Measurements from ENCODE around the gene TRPM3. TPM values are rescaled to one million over a fixed set of nuclear protein-coding genes. Genes with fewer than 3 reads are reported as not detected.

Gene TRPM3
- total RNA-seq, 1 donor from 2014 or later = 0.25 TPM

DNA sequence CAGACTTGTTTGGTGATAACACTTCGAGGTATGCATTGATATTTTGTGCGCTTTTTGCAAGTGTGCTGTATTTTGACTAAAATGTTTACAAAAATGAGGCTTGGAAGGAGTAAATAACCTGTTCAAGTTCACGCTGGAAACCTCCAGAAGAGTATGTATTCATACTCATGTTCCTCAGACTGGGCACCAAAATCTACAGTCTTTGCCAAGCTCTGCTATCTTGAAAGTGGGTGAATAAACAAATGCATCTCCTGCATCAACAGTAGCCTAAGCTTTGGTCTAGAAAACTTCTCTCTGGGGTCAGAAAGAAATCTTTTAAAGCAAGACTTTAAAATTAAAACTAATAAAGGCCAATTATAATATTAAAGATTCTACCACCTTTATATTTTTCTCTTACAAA lies 157.9 kb downstream of the TRPM3 start:
- Histone ChIP-seq H3K27ac (no peak overlapping the region), H3K36me3 (no peaks in the 10 kb centered on the region), H3K27me3 (no peaks in the 10 kb centered on the region), H3K4me3 (no peak overlapping the region), H3K9me3 (no peaks in the 10 kb centered on the region), H3K4me1 (no peaks in the 10 kb centered on the region)
- intact Hi-C loops (cut with DNase I) = no loop called here
- DNase-seq (ENCODE audit: extremely low spot score in 2 of 2) = no peak
- TF ChIP-seq, protein P1, sequence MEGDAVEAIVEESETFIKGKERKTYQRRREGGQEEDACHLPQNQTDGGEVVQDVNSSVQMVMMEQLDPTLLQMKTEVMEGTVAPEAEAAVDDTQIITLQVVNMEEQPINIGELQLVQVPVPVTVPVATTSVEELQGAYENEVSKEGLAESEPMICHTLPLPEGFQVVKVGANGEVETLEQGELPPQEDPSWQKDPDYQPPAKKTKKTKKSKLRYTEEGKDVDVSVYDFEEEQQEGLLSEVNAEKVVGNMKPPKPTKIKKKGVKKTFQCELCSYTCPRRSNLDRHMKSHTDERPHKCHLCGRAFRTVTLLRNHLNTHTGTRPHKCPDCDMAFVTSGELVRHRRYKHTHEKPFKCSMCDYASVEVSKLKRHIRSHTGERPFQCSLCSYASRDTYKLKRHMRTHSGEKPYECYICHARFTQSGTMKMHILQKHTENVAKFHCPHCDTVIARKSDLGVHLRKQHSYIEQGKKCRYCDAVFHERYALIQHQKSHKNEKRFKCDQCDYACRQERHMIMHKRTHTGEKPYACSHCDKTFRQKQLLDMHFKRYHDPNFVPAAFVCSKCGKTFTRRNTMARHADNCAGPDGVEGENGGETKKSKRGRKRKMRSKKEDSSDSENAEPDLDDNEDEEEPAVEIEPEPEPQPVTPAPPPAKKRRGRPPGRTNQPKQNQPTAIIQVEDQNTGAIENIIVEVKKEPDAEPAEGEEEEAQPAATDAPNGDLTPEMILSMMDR (IDR thresholded peaks at IDR 0.05) = no peak
- TF ChIP-seq POLR2A (IDR thresholded peaks at IDR 0.05) (no peak), POLR2AphosphoS5 (IDR thresholded peaks at IDR 0.05; ENCODE audit: insufficient read depth in 1 of 2, low read depth in 1 of 2) (no peak)

DNA sequence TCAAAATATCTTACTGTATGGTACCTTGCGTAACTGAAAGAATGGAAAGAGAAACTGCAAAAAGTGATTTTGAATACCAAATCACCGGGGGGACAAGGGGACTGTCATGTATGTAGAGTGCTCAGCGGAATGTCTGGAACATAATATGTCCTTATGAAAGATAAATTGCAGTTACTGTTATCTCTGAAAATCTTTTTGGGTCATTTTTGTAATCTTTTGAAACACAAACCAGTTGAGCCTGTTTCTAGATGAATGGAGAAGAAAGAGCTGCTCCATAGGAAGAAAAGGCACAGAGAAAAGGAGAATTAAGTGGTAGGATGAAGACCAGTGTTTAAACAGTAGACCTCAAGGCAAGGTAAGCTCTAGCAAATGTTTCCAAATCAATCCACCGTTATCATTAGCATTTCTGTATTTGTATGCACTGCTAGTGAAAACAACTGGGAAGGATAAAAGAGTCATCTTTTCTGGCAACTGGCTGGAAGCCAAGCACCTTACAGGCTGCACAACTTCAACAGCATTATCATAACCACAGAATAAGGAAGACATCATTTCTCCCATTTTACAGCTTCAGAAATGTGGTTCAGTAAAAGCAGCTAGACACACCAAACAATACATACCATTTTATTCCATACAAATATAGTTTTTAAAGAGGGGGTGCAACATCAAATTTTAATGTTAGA lies 158.5 kb downstream of the TRPM3 start:
- H3K36me3 ChIP-seq = no peaks in the 10 kb centered on the region
- TF ChIP-seq, protein P1 (IDR thresholded peaks at IDR 0.05) = no peak
- TF ChIP-seq POLR2AphosphoS5 (IDR thresholded peaks at IDR 0.05; ENCODE audit: insufficient read depth in 1 of 2, low read depth in 1 of 2) (no peak), POLR2A (IDR thresholded peaks at IDR 0.05) (no peak)

DNA sequence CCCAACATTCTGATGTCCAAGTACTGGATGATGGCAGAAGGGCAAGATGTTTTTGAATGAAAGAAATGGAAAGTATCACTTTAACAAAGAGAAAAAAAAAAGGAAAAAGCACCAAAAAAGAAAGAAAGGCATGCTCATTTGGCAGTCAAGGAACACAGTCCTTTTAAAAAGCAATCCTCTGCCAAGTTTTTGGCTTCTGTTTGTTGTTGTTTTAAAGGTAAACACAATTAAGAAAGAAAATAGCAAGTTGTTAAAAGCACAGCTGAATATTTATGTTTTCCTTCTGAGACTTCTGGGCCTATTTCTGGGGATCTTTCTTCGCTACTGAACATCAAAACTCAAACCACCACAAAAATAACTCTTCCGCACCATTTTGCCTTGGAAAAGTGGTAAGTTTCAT lies 162.1 kb downstream of the TRPM3 start:
- no peak for DNase-seq (ENCODE audit: extremely low spot score in 2 of 2)
- Histone ChIP-seq H3K36me3 (no peaks in the 10 kb centered on the region), H3K9me3 (no peaks in the 10 kb centered on the region), H3K4me3 (no peak overlapping the region), H3K27me3 (no peaks in the 10 kb centered on the region), H3K27ac (no peak overlapping the region), H3K4me1 (no peaks in the 10 kb centered on the region)
- no peak for TF ChIP-seq POLR2A (IDR thresholded peaks at IDR 0.05)
- TF ChIP-seq POLR2AphosphoS5 (IDR thresholded peaks at IDR 0.05; ENCODE audit: insufficient read depth in 1 of 2, low read depth in 1 of 2) = no peak
- TF ChIP-seq, protein P1 (IDR thresholded peaks at IDR 0.05) = no peak
- intact Hi-C loops (cut with DNase I) = no loop called here

More for the DNA sequence above, 158.5 kb downstream of the TRPM3 start:
- Histone ChIP-seq H3K27ac (no peak overlapping the region), H3K4me1 (no peaks in the 10 kb centered on the region), H3K4me3 (no peak overlapping the region), H3K9me3 (no peaks in the 10 kb centered on the region), H3K27me3 (no peaks in the 10 kb centered on the region)
- intact Hi-C loops (cut with DNase I) = no loop called here
- DNase-seq (ENCODE audit: extremely low spot score in 2 of 2) = no peak

DNA sequence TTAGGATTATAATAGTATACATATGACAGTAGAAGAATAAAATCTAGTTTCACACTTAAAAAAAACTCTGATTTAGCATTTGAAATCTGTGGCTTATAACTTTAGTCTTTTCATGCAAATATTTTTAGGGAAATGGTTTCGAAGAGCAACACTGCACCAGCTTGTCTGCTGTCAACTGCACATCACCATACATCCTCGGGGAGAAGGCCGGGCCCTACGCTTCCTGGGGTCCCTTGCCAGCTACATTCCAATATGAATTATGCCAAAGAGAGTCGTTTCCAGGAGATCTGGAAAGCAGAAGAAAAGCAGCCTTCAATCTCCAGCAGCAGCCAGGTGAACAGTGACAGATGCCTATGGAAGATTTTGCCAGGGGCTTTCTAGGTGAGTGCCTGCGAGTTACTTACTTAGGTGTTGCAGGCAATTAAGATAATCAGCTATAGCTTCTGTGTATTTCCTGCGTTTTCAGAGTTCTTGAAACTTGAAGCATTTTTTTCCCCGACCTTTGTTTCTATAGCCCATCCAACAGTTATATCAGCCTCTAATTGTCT lies 166.8 kb downstream of the TRPM3 start:
- H3K9me3 ChIP-seq = no peaks in the 10 kb centered on the region
- no peak overlapping the region for H3K4me3 ChIP-seq
- TF ChIP-seq POLR2AphosphoS5 (IDR thresholded peaks at IDR 0.05; ENCODE audit: insufficient read depth in 1 of 2, low read depth in 1 of 2) (no peak), POLR2A (IDR thresholded peaks at IDR 0.05) (no peak)
- TF ChIP-seq, protein P1 (IDR thresholded peaks at IDR 0.05) = no peak
- no peaks in the 10 kb centered on the region for H3K27me3 ChIP-seq
- intact Hi-C loops (cut with DNase I) = no loop called here
- no peak overlapping the region for H3K27ac ChIP-seq
- H3K36me3 ChIP-seq = no peaks in the 10 kb centered on the region
- no peak for DNase-seq (ENCODE audit: extremely low spot score in 2 of 2)
- no peaks in the 10 kb centered on the region for H3K4me1 ChIP-seq

DNA sequence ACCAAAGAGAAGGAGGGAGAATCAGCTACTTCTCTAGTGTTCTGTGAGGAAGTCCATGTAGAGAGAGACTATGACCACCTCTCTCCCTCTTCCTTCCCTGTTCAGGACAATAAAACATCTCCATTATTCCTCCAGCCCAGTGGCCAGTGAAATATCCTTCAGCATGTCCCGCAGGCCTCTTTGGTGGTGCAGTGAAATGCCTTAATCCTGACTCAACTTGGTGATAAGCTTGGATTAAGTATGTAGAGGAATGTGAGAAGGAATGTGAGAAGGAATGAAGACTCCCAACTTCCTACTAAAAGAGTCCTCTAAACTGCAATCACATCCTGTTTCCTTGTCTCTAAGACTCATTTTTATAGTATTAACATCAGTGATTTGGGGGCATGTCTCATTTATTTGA lies 167.3 kb downstream of the TRPM3 start:
- Histone ChIP-seq H3K36me3 (no peaks in the 10 kb centered on the region), H3K27me3 (no peaks in the 10 kb centered on the region), H3K4me1 (no peaks in the 10 kb centered on the region), H3K27ac (no peak overlapping the region), H3K9me3 (no peaks in the 10 kb centered on the region), H3K4me3 (no peak overlapping the region)
- intact Hi-C loops (cut with DNase I) = no loop called here
- TF ChIP-seq, protein P1 (IDR thresholded peaks at IDR 0.05) = no peak
- TF ChIP-seq POLR2A (IDR thresholded peaks at IDR 0.05) (no peak), POLR2AphosphoS5 (IDR thresholded peaks at IDR 0.05; ENCODE audit: insufficient read depth in 1 of 2, low read depth in 1 of 2) (no peak)
- DNase-seq (ENCODE audit: extremely low spot score in 2 of 2) = no peak

All from vagina (tissue), 2 donors.